ENCODE data around the gene SERPINA9. TPM values are rescaled to one million over a fixed set of nuclear protein-coding genes. Genes with fewer than 3 reads are reported as not detected.
A peak's percentile ranks its signal among the peaks of the same experiment; 100 is the strongest.

Gene SERPINA9
- polyA plus RNA-seq, 6 donors from 2014 or later, result not detected

DNA sequence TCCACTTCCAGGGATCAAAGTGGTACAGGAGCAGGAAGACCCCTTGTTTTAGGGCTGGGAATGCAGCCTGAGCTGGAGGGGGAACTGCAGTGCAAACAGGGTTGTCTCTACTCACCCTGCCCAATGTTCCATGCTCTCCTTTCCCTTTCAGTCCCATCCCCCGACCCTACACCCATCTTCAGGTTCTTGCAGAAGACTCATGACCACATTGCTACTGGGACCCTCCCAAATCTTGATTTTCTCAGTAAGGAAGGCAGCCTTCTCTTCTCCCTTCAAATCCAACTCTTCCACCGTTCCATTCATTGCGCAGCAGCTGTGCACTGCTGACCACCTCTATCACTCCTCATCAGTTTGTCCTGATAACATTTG, 25.3 kb downstream of the SERPINA9 start:
- H3K27me3 Mint-ChIP-seq, result peaks cover 0 to 31% (median 17%) of the 10 kb centered on the region in 3 donors

GRCh38 chr14:94449930-94450329, 26.1 kb downstream of the SERPINA9 start:
- Mint-ChIP-seq H3K27me3 (peaks cover 0 to 28% (median 9%) of the 10 kb centered on the region in 3 donors), H3K36me3 (no peaks in the 10 kb centered on the region), H3K9me3 (peaks cover 7 to 17% (median 13%) of the 10 kb centered on the region in 7 donors), H3K4me3 (no peak overlapping the region), H3K27ac (no peak overlapping the region), H3K4me1 (no peaks in the 10 kb centered on the region)
- no peak for DNase-seq
- no peak for ATAC-seq (ENCODE audit: low read depth in 2 of 2)

More for the DNA sequence above, 25.3 kb downstream of the SERPINA9 start:
- no peak for DNase-seq
- no peak for ATAC-seq (ENCODE audit: low read depth in 2 of 2)
- no peaks in the 10 kb centered on the region for H3K4me1 Mint-ChIP-seq
- H3K36me3 Mint-ChIP-seq, result no peaks in the 10 kb centered on the region
- no peak overlapping the region for H3K27ac Mint-ChIP-seq
- peaks cover 7 to 22% (median 15%) of the 10 kb centered on the region in 7 donors for H3K9me3 Mint-ChIP-seq
- no peak overlapping the region for H3K4me3 Mint-ChIP-seq

GRCh38 chr14:94448071-94448808, 27.8 kb downstream of the SERPINA9 start:
- peaks cover 0 to 24% (median 6%) of the 10 kb centered on the region in 3 donors for H3K27me3 Mint-ChIP-seq
- no peaks in the 10 kb centered on the region for H3K36me3 Mint-ChIP-seq
- no peak overlapping the region for H3K4me3 Mint-ChIP-seq
- DNase-seq (no peak), ATAC-seq (ENCODE audit: low read depth in 2 of 2) (no peak)
- no peak overlapping the region for H3K27ac Mint-ChIP-seq
- peaks cover 0 to 11% (median 5%) of the 10 kb centered on the region in 7 donors for H3K9me3 Mint-ChIP-seq
- H3K4me1 Mint-ChIP-seq, result no peaks in the 10 kb centered on the region

GRCh38 chr14:94447206-94447605, 28.8 kb downstream of the SERPINA9 start:
- no peak for DNase-seq
- ATAC-seq (ENCODE audit: low read depth in 2 of 2), result no peak
- H3K4me1 Mint-ChIP-seq, result no peaks in the 10 kb centered on the region
- no peak overlapping the region for H3K27ac Mint-ChIP-seq
- peaks cover 0 to 8% (median 0%) of the 10 kb centered on the region in 7 donors for H3K9me3 Mint-ChIP-seq
- H3K4me3 Mint-ChIP-seq, result no peak overlapping the region
- no peaks in the 10 kb centered on the region for H3K36me3 Mint-ChIP-seq
- peaks cover 0 to 21% (median 6%) of the 10 kb centered on the region in 3 donors for H3K27me3 Mint-ChIP-seq

DNA sequence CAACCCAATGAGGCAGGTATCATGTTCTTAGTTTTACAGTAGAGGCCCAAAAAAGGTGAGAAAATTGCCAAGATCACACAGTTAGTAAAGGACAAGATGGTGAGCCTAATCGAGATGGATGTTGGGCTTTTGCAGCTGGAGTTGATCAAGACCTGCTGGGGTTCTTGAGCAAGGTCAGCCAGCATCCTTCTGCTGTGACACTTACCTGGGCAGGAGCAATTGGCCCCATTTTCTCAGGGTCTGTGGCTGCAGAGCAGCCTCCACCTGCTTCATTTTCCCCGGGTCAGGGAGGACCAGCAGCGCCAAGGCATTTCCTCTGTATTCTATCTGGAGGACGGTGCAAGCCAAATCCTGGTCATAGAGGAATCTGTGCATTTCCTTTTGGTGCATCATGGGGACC, 29.9 kb downstream of the SERPINA9 start:
- Mint-ChIP-seq H3K27ac (no peak overlapping the region), H3K27me3 (peaks cover 6 to 18% (median 8%) of the 10 kb centered on the region in 3 donors), H3K9me3 (peaks cover 0 to 8% (median 3%) of the 10 kb centered on the region in 7 donors), H3K4me1 (no peaks in the 10 kb centered on the region), H3K4me3 (no peak overlapping the region), H3K36me3 (no peaks in the 10 kb centered on the region)
- no peak for DNase-seq
- ATAC-seq (ENCODE audit: low read depth in 2 of 2), result no peak

DNA sequence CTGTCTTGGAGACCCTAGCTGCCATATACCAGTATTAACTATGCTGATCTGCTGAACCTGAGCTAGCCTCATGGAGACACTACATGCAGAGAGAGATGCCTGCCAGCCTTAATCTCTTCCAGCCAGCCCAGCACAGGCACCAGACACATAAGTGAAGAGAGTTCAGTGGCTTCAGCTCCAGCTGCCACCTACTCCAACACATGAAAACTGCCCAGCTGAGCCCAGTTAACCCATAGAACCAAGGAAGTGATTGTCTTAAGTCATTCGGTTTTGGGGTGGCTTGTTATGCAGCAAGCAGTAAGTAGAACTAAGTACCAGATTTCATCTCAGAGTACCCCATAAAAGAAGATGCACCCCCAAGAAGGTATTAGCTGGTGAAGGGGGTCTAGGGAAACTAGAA, 31.0 kb downstream of the SERPINA9 start:
- H3K36me3 Mint-ChIP-seq, result no peaks in the 10 kb centered on the region
- peaks cover 1 to 15% (median 8%) of the 10 kb centered on the region in 3 donors for H3K27me3 Mint-ChIP-seq
- H3K4me3 Mint-ChIP-seq, result no peak overlapping the region
- no peak for ATAC-seq (ENCODE audit: low read depth in 2 of 2)
- no peaks in the 10 kb centered on the region for H3K4me1 Mint-ChIP-seq
- H3K27ac Mint-ChIP-seq, result peak overlapping the region in 1 of 6 donors; percentile 22
- H3K9me3 Mint-ChIP-seq, result peaks cover 0 to 6% (median 3%) of the 10 kb centered on the region in 7 donors
- DNase-seq, result no peak

DNA sequence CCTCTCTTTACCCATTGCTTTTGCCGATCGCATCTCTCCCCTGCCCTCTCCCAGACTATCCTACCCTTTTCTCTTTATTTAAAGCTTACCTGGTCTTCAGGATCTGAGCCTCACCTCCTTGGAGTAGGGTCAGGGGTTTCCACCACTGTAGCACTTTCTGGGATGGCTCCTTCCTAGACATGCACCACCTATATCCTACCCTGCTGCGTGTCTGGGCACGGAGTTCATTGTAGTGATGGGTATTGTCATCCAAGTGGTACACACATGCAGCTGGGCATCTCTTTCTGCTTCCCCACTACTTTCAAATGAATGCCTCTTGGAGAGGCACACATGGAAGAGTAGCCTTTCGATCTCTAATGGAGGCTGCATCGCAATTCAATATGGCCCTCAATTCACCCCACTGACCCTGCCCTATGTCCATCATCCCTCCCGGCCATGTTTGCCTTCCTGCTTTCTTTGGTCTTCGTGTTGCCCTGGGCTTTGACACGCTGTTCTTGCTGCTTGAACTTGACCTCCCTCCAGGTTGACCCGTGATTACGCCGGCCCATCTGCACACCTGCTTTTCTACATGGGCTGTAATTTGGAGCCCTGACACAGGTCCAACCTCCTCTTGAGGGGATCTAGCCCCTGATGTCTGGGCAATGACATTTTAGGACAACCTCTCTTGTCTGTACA, 34.3 kb downstream of the SERPINA9 start:
- Mint-ChIP-seq H3K27ac (no peak overlapping the region), H3K4me1 (no peaks in the 10 kb centered on the region), H3K9me3 (peaks cover 0 to 6% (median 4%) of the 10 kb centered on the region in 7 donors), H3K36me3 (no peaks in the 10 kb centered on the region), H3K27me3 (peaks cover 0 to 22% (median 9%) of the 10 kb centered on the region in 3 donors), H3K4me3 (no peak overlapping the region)
- DNase-seq, result no peak
- ATAC-seq (ENCODE audit: low read depth in 2 of 2), result no peak

DNA sequence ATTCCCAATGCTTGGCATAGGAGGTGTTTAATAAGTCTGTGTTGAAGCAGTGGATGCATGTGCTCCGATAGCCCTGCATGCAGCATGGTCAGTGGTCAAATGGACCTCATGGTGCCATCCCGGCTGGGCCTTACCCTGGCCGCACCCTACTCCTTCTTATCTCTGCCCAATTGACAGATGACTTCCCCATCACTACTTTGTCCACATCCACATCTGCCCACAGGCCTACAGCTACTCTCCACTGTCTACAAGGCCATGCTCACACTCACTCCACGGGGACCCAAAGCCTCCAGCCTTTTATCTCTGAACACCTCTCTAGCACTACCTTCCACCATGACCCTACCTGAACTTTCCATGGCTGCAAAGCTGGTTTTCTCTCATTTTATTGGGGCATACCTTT, 34.9 kb downstream of the SERPINA9 start:
- H3K27me3 Mint-ChIP-seq, result peaks cover 0 to 26% (median 9%) of the 10 kb centered on the region in 3 donors
- ATAC-seq (ENCODE audit: low read depth in 2 of 2) (no peak), DNase-seq (no peak)
- no peaks in the 10 kb centered on the region for H3K36me3 Mint-ChIP-seq
- no peak overlapping the region for H3K27ac Mint-ChIP-seq
- peaks cover 0 to 6% (median 4%) of the 10 kb centered on the region in 7 donors for H3K9me3 Mint-ChIP-seq
- H3K4me1 Mint-ChIP-seq, result no peaks in the 10 kb centered on the region
- H3K4me3 Mint-ChIP-seq, result no peak overlapping the region

DNA sequence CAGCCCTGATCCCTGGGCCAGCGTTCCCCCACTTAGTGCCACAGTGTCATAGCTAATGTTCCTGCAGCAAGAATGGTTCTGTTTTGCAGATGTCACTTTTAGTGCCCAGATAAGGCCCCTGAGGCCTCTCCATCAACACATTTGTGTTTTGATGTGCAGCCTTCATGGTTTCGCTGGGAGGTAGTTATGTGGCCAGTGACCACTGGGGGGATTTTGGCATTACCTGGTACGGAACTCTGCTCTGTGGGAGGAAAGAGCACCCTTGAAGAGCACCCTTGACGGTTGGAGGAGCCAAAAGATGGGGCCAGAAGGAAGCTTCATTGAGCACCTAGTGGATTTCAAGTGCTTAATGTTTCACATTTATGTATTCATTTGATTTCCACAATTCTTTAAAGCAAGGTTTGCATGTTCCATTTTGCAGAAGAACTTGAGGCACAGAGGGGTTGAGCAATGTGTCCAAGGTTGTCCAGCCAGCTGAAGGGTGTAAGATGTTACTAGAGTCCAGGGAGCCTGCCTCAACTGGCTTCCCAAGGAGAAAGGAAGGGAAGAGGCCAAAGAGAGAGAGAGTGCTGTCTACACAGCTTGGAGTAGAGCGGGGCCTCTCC, 36.4 kb downstream of the SERPINA9 start:
- no peaks in the 10 kb centered on the region for H3K4me1 Mint-ChIP-seq
- peaks cover 0 to 17% (median 4%) of the 10 kb centered on the region in 7 donors for H3K9me3 Mint-ChIP-seq
- no peak for DNase-seq
- H3K27ac Mint-ChIP-seq, result no peak overlapping the region
- ATAC-seq (ENCODE audit: low read depth in 2 of 2), result no peak
- peaks cover 0 to 10% of the 10 kb centered on the region in 2 donors for H3K36me3 Mint-ChIP-seq
- H3K4me3 Mint-ChIP-seq, result no peak overlapping the region
- peaks cover 0 to 41% (median 21%) of the 10 kb centered on the region in 3 donors for H3K27me3 Mint-ChIP-seq

- no peaks in the 10 kb centered on the region for H3K36me3 Mint-ChIP-seq
- H3K4me1 Mint-ChIP-seq, result no peaks in the 10 kb centered on the region
- H3K27ac Mint-ChIP-seq, result no peak overlapping the region
- no peak overlapping the region for H3K4me3 Mint-ChIP-seq
- DNase-seq (no peak), ATAC-seq (ENCODE audit: low read depth in 2 of 2) (no peak)
- H3K9me3 Mint-ChIP-seq, result peaks cover 0 to 14% (median 4%) of the 10 kb centered on the region in 7 donors
- H3K27me3 Mint-ChIP-seq, result peaks cover 23 to 49% (median 24%) of the 10 kb centered on the region in 3 donors
Measured at GRCh38 chr14:94428610-94429009, 47.4 kb downstream of the SERPINA9 start.

DNA sequence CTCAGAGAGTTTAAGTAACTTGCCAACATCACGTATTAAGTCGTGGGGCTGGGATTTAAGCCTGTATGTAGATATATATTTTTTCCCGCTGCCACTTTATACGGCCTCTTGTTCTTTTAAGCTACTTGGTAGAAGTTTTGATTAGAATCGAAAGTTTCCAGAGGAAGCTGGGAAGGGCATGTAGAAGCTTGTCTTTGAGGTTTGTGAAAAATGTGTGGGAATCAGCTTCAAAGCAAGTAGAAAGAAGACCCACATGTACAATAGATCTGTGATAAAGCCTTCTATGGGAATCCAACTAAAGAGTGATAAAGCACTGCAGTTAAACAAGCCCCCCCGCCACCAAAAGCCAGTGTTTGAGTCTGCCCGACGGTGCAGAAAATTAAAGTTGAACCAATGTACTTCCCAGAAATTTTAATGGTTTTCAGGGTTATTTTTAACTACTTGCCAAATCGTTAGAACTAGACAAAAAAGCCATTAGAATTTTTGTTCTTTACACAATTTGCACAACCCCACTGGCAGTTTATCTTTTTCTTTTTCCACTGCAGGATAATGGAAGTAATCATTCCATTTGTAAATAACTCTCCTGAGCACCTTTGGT, 48.9 kb downstream of the SERPINA9 start:
- Mint-ChIP-seq H3K4me3 (no peak overlapping the region), H3K27me3 (peaks cover 18 to 41% (median 30%) of the 10 kb centered on the region in 3 donors), H3K4me1 (no peaks in the 10 kb centered on the region), H3K27ac (no peak overlapping the region), H3K36me3 (no peaks in the 10 kb centered on the region), H3K9me3 (peaks cover 0 to 8% (median 4%) of the 10 kb centered on the region in 7 donors)
- ATAC-seq (ENCODE audit: low read depth in 2 of 2), result no peak
- DNase-seq, result no peak

- Mint-ChIP-seq H3K4me1 (no peaks in the 10 kb centered on the region), H3K9me3 (peaks cover 0 to 8% (median 4%) of the 10 kb centered on the region in 7 donors), H3K36me3 (peaks cover 0 to under 1% of the 10 kb centered on the region in 2 donors), H3K27ac (no peak overlapping the region), H3K4me3 (no peak overlapping the region), H3K27me3 (peaks cover 15 to 39% (median 32%) of the 10 kb centered on the region in 3 donors)
- DNase-seq (no peak), ATAC-seq (ENCODE audit: low read depth in 2 of 2) (no peak)
Measured at GRCh38 chr14:94426526-94426925, 49.5 kb downstream of the SERPINA9 start.

DNA sequence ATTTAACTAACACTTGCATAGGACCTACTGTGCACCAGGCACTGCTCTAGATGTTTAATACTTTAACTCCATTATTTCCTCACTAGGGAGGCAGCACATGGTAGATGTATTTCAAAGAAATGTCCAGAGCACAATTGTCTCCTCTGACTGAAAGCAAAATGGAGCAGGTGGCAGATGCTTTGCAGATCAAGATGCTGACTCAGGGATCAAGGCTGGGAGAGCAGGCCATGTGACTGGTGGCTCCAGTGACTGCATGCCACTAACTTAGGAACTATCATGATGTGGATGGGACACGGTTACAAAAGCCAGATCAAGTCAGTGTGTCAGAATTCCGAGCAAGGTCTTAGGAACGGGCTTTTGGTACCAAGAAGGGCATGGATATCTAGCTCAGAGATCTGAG, 51.6 kb downstream of the SERPINA9 start:
- no peaks in the 10 kb centered on the region for H3K4me1 Mint-ChIP-seq
- DNase-seq (no peak), ATAC-seq (ENCODE audit: low read depth in 2 of 2) (no peak)
- H3K27me3 Mint-ChIP-seq, result peaks cover 19 to 44% (median 41%) of the 10 kb centered on the region in 3 donors
- peaks cover 5 to 6% of the 10 kb centered on the region in 2 donors for H3K36me3 Mint-ChIP-seq
- no peak overlapping the region for H3K27ac Mint-ChIP-seq
- H3K4me3 Mint-ChIP-seq, result no peak overlapping the region
- peaks cover 0 to 13% (median 5%) of the 10 kb centered on the region in 7 donors for H3K9me3 Mint-ChIP-seq
